Liver (tissue), 3 donors: ENCODE data around the gene BHLHE40.

Experiments used
- CTCF ChIP-seq: fragments of 150-350 bp; IDR thresholded peaks from 2 replicates; pipeline ENCODE4 v1.5.1; 2017; ENCODE audit warnings: improper control_type of control experiment, low read depth, low read length; ENCODE audit not compliant: missing input control
- EGR1 ChIP-seq, 2 donors: IDR thresholded peaks; 2 replicates each; pipeline ENCODE4 v1.6.1; 2016 to 2018; ENCODE audit warnings: antibody characterized with exemption in 2 of 2, low read depth in 2 of 2
- GABPA ChIP-seq, 2 donors: IDR thresholded peaks in 1 of 2; conservative IDR thresholded peaks in 1 of 2; 2 replicates each; pipeline ENCODE4 v1.6.1; 2016; ENCODE audit warnings: antibody characterized with exemption in 2 of 2, mild to moderate bottlenecking in 1 of 2, moderate library complexity in 1 of 2
- HNF4A ChIP-seq, 2 donors: conservative IDR thresholded peaks; 2 replicates each; pipeline ENCODE4 v1.6.1; 2016; ENCODE audit warnings: antibody characterized with exemption in 2 of 2, mild to moderate bottlenecking in 2 of 2
- HNF4G ChIP-seq: IDR thresholded peaks from 2 replicates; pipeline ENCODE4 v1.6.1; 2016; ENCODE audit warnings: antibody characterized with exemption
- JUND ChIP-seq, 2 donors: IDR thresholded peaks; 2 replicates each; pipeline ENCODE4 v1.6.1; 2016; ENCODE audit warnings: antibody characterized with exemption in 2 of 2
- MAX ChIP-seq: IDR thresholded peaks from 2 replicates; pipeline ENCODE4 v1.6.1; 2016; ENCODE audit warnings: antibody characterized with exemption
- RAD21 ChIP-seq, 2 donors: IDR thresholded peaks; 2 replicates each; pipeline ENCODE4 v1.6.1; 2016; ENCODE audit warnings: antibody characterized with exemption in 2 of 2, mild to moderate bottlenecking in 2 of 2
- REST ChIP-seq: IDR thresholded peaks from 2 replicates; pipeline ENCODE4 v1.6.1; 2016; ENCODE audit warnings: antibody characterized with exemption, mild to moderate bottlenecking
- RXRA ChIP-seq, 2 donors: IDR thresholded peaks; 2 replicates each; pipeline ENCODE4 v1.6.1; 2017 to 2018; ENCODE audit warnings: antibody characterized with exemption in 2 of 2, mild to moderate bottlenecking in 1 of 2
- SP1 ChIP-seq: IDR thresholded peaks from 2 replicates; pipeline ENCODE4 v1.6.1; 2018; ENCODE audit warnings: antibody characterized with exemption, mild to moderate bottlenecking
- TAF1 ChIP-seq: conservative IDR thresholded peaks from 2 replicates; pipeline ENCODE4 v1.6.1; 2016; ENCODE audit warnings: antibody characterized with exemption, mild to moderate bottlenecking
- YY1 ChIP-seq: IDR thresholded peaks from 2 replicates; pipeline ENCODE4 v1.6.1; 2016; ENCODE audit warnings: antibody characterized with exemption, mild to moderate bottlenecking
- ZBTB33 ChIP-seq: IDR thresholded peaks from 2 replicates; pipeline ENCODE4 v1.6.1; 2016; ENCODE audit warnings: antibody characterized with exemption
- donor health status: healthy.
- donor health status: healthy.

- TF ChIP-seq RXRA (IDR thresholded peaks at IDR 0.05) (no peak), CTCF (no peak), JUND (IDR thresholded peaks at IDR 0.05) (no peak), REST (no peak), YY1 (no peak), ZBTB33 (no peak), SP1 (no peak), HNF4G (no peak), EGR1 (IDR thresholded peaks at IDR 0.05; ENCODE audit: low read depth in 2 of 2) (no peak), MAX (no peak), TAF1 (no peak), GABPA (IDR thresholded peaks at IDR 0.05 in 1 of 2, conservative IDR thresholded peaks at IDR 0.05 in 1 of 2) (no peak), HNF4A (conservative IDR thresholded peaks at IDR 0.05) (no peak), RAD21 (IDR thresholded peaks at IDR 0.05) (no peak)
These were observed 45.2 kb upstream of the BHLHE40 start for GRCh38 chr3:4934050-4934449.
